ENCODE measurements around the gene WBP11. TPM values are rescaled to one million over a fixed set of nuclear protein-coding genes. Genes with fewer than 3 reads are reported as not detected.
"Not testable (repeated sequence)": the region's sequence is repeated elsewhere in the genome, so short reads cannot be mapped to it uniquely, and the experiment has no call there.

Gene WBP11
- total and polyA plus RNA-seq, 4 donors: 16.9 to 44.7 (median 30.1) TPM

DNA sequence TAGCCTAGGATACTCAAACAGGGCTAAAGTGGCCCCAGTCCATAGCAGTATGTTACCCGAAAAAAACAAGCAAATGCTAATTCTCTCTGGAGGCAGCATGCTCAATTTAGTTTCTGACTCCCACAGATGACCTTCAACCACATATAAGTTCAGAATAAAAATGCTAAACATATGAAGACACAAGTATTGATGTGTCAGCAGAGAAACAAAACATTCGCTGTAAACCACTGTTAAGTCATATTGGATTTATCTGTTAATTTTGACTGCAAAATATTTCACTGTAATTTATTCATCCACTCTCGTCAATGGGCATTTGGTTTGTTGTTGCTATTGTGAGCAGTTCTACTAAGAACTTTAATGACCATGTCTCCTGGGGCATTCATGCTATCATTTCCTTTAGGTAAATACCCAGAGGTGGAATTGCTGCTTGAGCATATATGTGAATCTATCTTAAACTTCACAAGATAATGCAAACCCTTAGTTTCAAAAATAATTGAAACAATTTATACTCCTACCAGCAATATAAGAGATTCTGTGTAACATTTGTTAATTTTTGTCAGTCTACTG is 36.5 kb downstream of the WBP11 start:
- no peaks in the 10 kb centered on the region for H3K27me3 ChIP-seq (ENCODE audit: control insufficient read depth in 1 of 2, insufficient read depth in 2 of 2, low read length in 1 of 2)
- H3K9me3 ChIP-seq (ENCODE audit: control insufficient read depth, low read length): no peaks in the 10 kb centered on the region
- no peak overlapping the region for H3K4me3 ChIP-seq (ENCODE audit: low read length in 2 of 2)
- H3K4me1 ChIP-seq (ENCODE audit: control insufficient read depth in 1 of 2, insufficient read depth in 2 of 2, low read length in 2 of 2): no peaks in the 10 kb centered on the region
- H3K27ac ChIP-seq (ENCODE audit: low read depth in 1 of 2, low read length in 2 of 2): no peak overlapping the region
- ATAC-seq (ENCODE audit: low FRiP score): no peak
- no peak for DNase-seq
- intact Hi-C loops (cut with DNase I): loop anchor here in 1 of 2 donors (10.0 kb wide), 1 partner anchor 112 kb away; no protein-coding TSS in a partner anchor
- 94 to 98% methylated on average over 3 of the region's 3 CpGs for WGBS, 2 donors
- no peaks in the 10 kb centered on the region for H3K36me3 ChIP-seq (ENCODE audit: control insufficient read depth in 1 of 2, insufficient read depth in 2 of 2, low read length in 1 of 2)

DNA sequence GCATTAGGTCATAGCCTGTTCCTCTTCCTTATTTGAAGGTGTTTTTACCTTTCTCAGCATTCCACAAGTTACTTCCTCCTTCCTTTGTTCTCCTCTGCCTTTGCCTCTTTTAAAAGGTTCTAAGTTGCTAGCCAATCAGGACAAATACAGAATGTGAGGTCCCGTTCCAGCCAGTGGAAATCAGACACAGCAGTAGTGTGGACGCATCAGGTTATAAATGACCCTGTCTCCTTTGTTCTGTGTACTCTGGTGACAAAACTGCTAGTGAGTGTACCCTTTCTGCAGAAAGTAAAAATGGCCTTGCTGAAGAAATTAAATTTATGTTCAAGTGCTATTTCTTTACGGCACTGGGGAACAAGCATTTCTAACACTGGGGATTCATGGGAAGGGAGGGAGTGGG is 37.3 kb downstream of the WBP11 start:
- H3K27ac ChIP-seq (ENCODE audit: low read depth in 1 of 2, low read length in 2 of 2); ATAC-seq (ENCODE audit: low FRiP score); H3K36me3 ChIP-seq (ENCODE audit: control insufficient read depth in 1 of 2, insufficient read depth in 2 of 2, low read length in 1 of 2); H3K27me3 ChIP-seq (ENCODE audit: control insufficient read depth in 1 of 2, insufficient read depth in 2 of 2, low read length in 1 of 2); H3K4me3 ChIP-seq (ENCODE audit: low read length in 2 of 2); DNase-seq; H3K9me3 ChIP-seq (ENCODE audit: control insufficient read depth, low read length); H3K4me1 ChIP-seq (ENCODE audit: control insufficient read depth in 1 of 2, insufficient read depth in 2 of 2, low read length in 2 of 2): not testable (repeated sequence)
- intact Hi-C loops (cut with DNase I): loop anchor here in 1 of 2 donors (10.0 kb wide), 1 partner anchor 111 kb away; no protein-coding TSS in a partner anchor
- WGBS, 2 donors: 97% methylated on average over 3 of the region's 3 CpGs

DNA sequence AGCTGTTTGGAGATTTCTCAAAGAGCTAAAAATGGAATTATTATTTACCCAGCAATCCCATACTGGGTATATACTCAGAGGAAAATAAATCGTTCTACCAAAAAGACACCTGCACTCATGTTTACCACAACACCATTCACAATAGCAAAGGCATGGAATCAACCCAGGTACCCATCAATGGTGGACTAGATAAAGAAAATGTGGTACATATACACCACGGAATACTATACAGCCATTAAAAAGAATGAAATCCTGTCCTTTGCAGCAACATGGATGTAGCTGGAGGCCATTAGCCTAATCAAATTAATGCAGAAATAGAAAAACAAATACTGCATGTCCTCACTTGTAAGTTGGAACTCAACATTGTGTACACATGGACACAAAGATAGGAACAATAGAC is 37.9 kb downstream of the WBP11 start:
- Histone ChIP-seq H3K27me3 (ENCODE audit: control insufficient read depth in 1 of 2, insufficient read depth in 2 of 2, low read length in 1 of 2) (no peaks in the 10 kb centered on the region), H3K4me3 (ENCODE audit: low read length in 2 of 2) (no peak overlapping the region), H3K36me3 (ENCODE audit: control insufficient read depth in 1 of 2, insufficient read depth in 2 of 2, low read length in 1 of 2) (no peaks in the 10 kb centered on the region), H3K27ac (ENCODE audit: low read depth in 1 of 2, low read length in 2 of 2) (no peak overlapping the region), H3K4me1 (ENCODE audit: control insufficient read depth in 1 of 2, insufficient read depth in 2 of 2, low read length in 2 of 2) (no peaks in the 10 kb centered on the region), H3K9me3 (ENCODE audit: control insufficient read depth, low read length) (no peaks in the 10 kb centered on the region)
- DNase-seq (no peak), ATAC-seq (ENCODE audit: low FRiP score) (no peak)
- 94 to 97% methylated on average over 2 of the region's 2 CpGs for WGBS, 2 donors
- intact Hi-C loops (cut with DNase I): loop anchor here in 1 of 2 donors (10.0 kb wide), 1 partner anchor 111 kb away; no protein-coding TSS in a partner anchor

DNA sequence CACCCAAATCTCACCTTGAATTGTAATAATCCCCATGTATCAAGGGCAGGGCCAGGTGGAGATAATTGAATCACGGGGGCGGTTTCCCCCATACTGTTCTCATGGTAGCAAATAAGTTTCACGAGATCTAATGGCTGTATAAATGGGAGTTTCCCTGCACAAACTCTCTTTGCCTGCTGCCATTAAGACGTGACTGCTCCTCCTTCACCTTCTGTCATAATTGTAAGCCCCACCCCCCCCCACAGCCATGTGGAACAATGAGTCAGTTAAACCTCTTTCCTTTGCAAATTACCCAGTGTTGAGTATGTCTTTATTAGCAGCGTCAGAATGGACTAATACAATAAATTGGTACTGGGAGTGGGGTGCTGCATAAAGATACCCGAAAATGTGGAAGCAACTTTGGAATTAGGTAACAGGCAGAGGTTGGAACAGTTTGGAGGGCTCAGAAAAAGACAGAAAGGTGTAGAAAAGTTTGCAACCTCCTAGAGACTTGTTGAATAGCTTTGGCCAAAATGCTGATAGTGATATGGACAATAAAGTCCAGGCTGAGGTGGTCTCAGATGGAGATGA is 43.5 kb downstream of the WBP11 start:
- not testable (repeated sequence) for H3K27ac ChIP-seq (ENCODE audit: low read depth in 1 of 2, low read length in 2 of 2); DNase-seq; H3K27me3 ChIP-seq (ENCODE audit: control insufficient read depth in 1 of 2, insufficient read depth in 2 of 2, low read length in 1 of 2); H3K4me1 ChIP-seq (ENCODE audit: control insufficient read depth in 1 of 2, insufficient read depth in 2 of 2, low read length in 2 of 2); H3K4me3 ChIP-seq (ENCODE audit: low read length in 2 of 2); H3K9me3 ChIP-seq (ENCODE audit: control insufficient read depth, low read length); H3K36me3 ChIP-seq (ENCODE audit: control insufficient read depth in 1 of 2, insufficient read depth in 2 of 2, low read length in 1 of 2); ATAC-seq (ENCODE audit: low FRiP score)
- intact Hi-C loops (cut with DNase I): loop anchor here in 1 of 2 donors (10.0 kb wide), 1 partner anchor 105 kb away; no protein-coding TSS in a partner anchor
- WGBS, 2 donors: 79 to 95% methylated on average over 6 of the region's 6 CpGs

GRCh38 chr12:14756334-14757143 is 46.7 kb downstream of the WBP11 start:
- Histone ChIP-seq H3K4me3 (ENCODE audit: low read length in 2 of 2) (no peak overlapping the region), H3K4me1 (ENCODE audit: control insufficient read depth in 1 of 2, insufficient read depth in 2 of 2, low read length in 2 of 2) (no peaks in the 10 kb centered on the region), H3K9me3 (ENCODE audit: control insufficient read depth, low read length) (no peaks in the 10 kb centered on the region), H3K27me3 (ENCODE audit: control insufficient read depth in 1 of 2, insufficient read depth in 2 of 2, low read length in 1 of 2) (no peaks in the 10 kb centered on the region), H3K36me3 (ENCODE audit: control insufficient read depth in 1 of 2, insufficient read depth in 2 of 2, low read length in 1 of 2) (no peaks in the 10 kb centered on the region), H3K27ac (ENCODE audit: low read depth in 1 of 2, low read length in 2 of 2) (no peak overlapping the region)
- no peak for DNase-seq
- intact Hi-C loops (cut with DNase I): no loop called here
- ATAC-seq (ENCODE audit: low FRiP score): no peak
- WGBS, 2 donors: 47% methylated on average over 17 of the region's 17 CpGs

- Histone ChIP-seq H3K27me3 (ENCODE audit: control insufficient read depth in 1 of 2, insufficient read depth in 2 of 2, low read length in 1 of 2) (no peaks in the 10 kb centered on the region), H3K36me3 (ENCODE audit: control insufficient read depth in 1 of 2, insufficient read depth in 2 of 2, low read length in 1 of 2) (no peaks in the 10 kb centered on the region), H3K9me3 (ENCODE audit: control insufficient read depth, low read length) (no peaks in the 10 kb centered on the region), H3K4me3 (ENCODE audit: low read length in 2 of 2) (no peak overlapping the region), H3K4me1 (ENCODE audit: control insufficient read depth in 1 of 2, insufficient read depth in 2 of 2, low read length in 2 of 2) (no peaks in the 10 kb centered on the region), H3K27ac (ENCODE audit: low read depth in 1 of 2, low read length in 2 of 2) (no peak overlapping the region)
- intact Hi-C loops (cut with DNase I): no loop called here
- DNase-seq (no peak), ATAC-seq (ENCODE audit: low FRiP score) (no peak)
Observed at GRCh38 chr12:14751986-14752385, 51.3 kb downstream of the WBP11 start.

GRCh38 chr12:14743061-14743460 is 60.2 kb downstream of the WBP11 start:
- ATAC-seq (ENCODE audit: low FRiP score): no peak
- peaks cover 0 to 2% of the 10 kb centered on the region in 2 donors for H3K36me3 ChIP-seq (ENCODE audit: control insufficient read depth in 1 of 2, insufficient read depth in 2 of 2, low read length in 1 of 2)
- no peaks in the 10 kb centered on the region for H3K27me3 ChIP-seq (ENCODE audit: control insufficient read depth in 1 of 2, insufficient read depth in 2 of 2, low read length in 1 of 2)
- peaks cover 3% of the 10 kb centered on the region for H3K9me3 ChIP-seq (ENCODE audit: control insufficient read depth, low read length)
- WGBS, 2 donors: 95 to 100% methylated on average over 1 of the region's 1 CpG
- H3K27ac ChIP-seq (ENCODE audit: low read depth in 1 of 2, low read length in 2 of 2): no peak overlapping the region
- H3K4me3 ChIP-seq (ENCODE audit: low read length in 2 of 2): no peak overlapping the region
- no peaks in the 10 kb centered on the region for H3K4me1 ChIP-seq (ENCODE audit: control insufficient read depth in 1 of 2, insufficient read depth in 2 of 2, low read length in 2 of 2)
- intact Hi-C loops (cut with DNase I): no loop called here
- no peak for DNase-seq

DNA sequence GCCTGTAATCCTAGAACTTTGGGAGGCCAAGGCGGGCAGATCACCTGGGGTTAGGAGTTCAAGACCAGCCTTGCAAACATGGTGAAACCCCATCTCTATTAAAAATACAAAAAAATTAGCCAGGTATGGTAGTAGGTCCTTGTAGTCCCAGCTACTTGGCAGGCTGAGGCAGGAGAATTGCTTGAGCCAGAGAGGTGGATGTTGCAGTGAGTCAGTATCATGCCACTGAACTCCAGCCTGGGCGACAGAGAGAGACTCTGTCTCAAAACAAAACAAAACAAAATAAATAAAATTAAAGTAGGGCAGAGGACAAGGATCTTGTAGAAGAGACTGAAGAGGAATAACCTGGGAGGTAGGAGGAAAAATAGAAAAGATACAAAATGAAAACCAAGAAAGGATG is 61.3 kb downstream of the WBP11 start:
- WGBS, 2 donors: 99 to 100% methylated on average over 2 of the region's 2 CpGs
- Histone ChIP-seq H3K27me3 (ENCODE audit: control insufficient read depth in 1 of 2, insufficient read depth in 2 of 2, low read length in 1 of 2) (no peaks in the 10 kb centered on the region), H3K27ac (ENCODE audit: low read depth in 1 of 2, low read length in 2 of 2) (no peak overlapping the region), H3K4me1 (ENCODE audit: control insufficient read depth in 1 of 2, insufficient read depth in 2 of 2, low read length in 2 of 2) (no peaks in the 10 kb centered on the region), H3K36me3 (ENCODE audit: control insufficient read depth in 1 of 2, insufficient read depth in 2 of 2, low read length in 1 of 2) (peaks cover 0 to 2% of the 10 kb centered on the region in 2 donors), H3K9me3 (ENCODE audit: control insufficient read depth, low read length) (peaks cover 3% of the 10 kb centered on the region), H3K4me3 (ENCODE audit: low read length in 2 of 2) (no peak overlapping the region)
- no peak for ATAC-seq (ENCODE audit: low FRiP score)
- intact Hi-C loops (cut with DNase I): no loop called here
- no peak for DNase-seq
